Stimulated activated CD8-positive, alpha-beta memory T cell treated with anti-CD3 and anti-CD28 coated beads, Interleukin-12 subunit alpha, Interleukin-12 subunit beta, amount 100 ng/mL, for 4 hours (primary cell): Measurements from ENCODE around the gene TSEN54.

ENCODE experiments used
- DNase-seq: peaks from one replicate; pipeline ENCODE4 v3.0.0-alpha.2; 2020; ENCODE audit warnings: low read depth

The TSEN54 gene

GRCh38 chr17:75544250-75544649 lies 27.9 kb downstream of the TSEN54 start:
- no peak for DNase-seq

GRCh38 chr17:75546181-75546580 lies 29.9 kb downstream of the TSEN54 start:
- no peak for DNase-seq

GRCh38 chr17:75547091-75547490 lies 30.8 kb downstream of the TSEN54 start:
- no peak for DNase-seq

GRCh38 chr17:75548813-75549212 lies 32.5 kb downstream of the TSEN54 start:
- DNase-seq: no peak

- no peak for DNase-seq
Observed at GRCh38 chr17:75549246-75550138, 33.2 kb downstream of the TSEN54 start.

GRCh38 chr17:75550139-75550465 lies 33.8 kb downstream of the TSEN54 start:
- DNase-seq: no peak

- DNase-seq: no peak
Observed at GRCh38 chr17:75551266-75551665, 34.9 kb downstream of the TSEN54 start.

GRCh38 chr17:75552425-75553294 lies 36.3 kb downstream of the TSEN54 start:
- DNase-seq: no peak

GRCh38 chr17:75553295-75554110 lies 37.2 kb downstream of the TSEN54 start:
- DNase-seq: no peak

- DNase-seq: no peak
Observed at GRCh38 chr17:75555679-75556153, 39.4 kb downstream of the TSEN54 start.

GRCh38 chr17:75557075-75557851 lies 40.9 kb downstream of the TSEN54 start:
- DNase-seq: no peak

- DNase-seq: no peak
Observed at GRCh38 chr17:75557852-75558665, 41.7 kb downstream of the TSEN54 start.

- no peak for DNase-seq
Observed at GRCh38 chr17:75558666-75559530, 42.6 kb downstream of the TSEN54 start.

GRCh38 chr17:75559958-75560533 lies 43.7 kb downstream of the TSEN54 start:
- no peak for DNase-seq

GRCh38 chr17:75561927-75562603 lies 45.7 kb downstream of the TSEN54 start:
- DNase-seq: no peak

GRCh38 chr17:75563063-75563758 lies 46.9 kb downstream of the TSEN54 start:
- DNase-seq: no peak

GRCh38 chr17:75564195-75564594 lies 47.9 kb downstream of the TSEN54 start:
- no peak for DNase-seq

- no peak for DNase-seq
Observed at GRCh38 chr17:75565066-75565465, 48.7 kb downstream of the TSEN54 start.
